ENCODE results near the gene PDZD8. TPM values are rescaled to one million over a fixed set of nuclear protein-coding genes. Genes with fewer than 3 reads are reported as not detected.

Gene PDZD8
- total RNA-seq, 1 donor from 2014 or later: 20.1 TPM

DNA sequence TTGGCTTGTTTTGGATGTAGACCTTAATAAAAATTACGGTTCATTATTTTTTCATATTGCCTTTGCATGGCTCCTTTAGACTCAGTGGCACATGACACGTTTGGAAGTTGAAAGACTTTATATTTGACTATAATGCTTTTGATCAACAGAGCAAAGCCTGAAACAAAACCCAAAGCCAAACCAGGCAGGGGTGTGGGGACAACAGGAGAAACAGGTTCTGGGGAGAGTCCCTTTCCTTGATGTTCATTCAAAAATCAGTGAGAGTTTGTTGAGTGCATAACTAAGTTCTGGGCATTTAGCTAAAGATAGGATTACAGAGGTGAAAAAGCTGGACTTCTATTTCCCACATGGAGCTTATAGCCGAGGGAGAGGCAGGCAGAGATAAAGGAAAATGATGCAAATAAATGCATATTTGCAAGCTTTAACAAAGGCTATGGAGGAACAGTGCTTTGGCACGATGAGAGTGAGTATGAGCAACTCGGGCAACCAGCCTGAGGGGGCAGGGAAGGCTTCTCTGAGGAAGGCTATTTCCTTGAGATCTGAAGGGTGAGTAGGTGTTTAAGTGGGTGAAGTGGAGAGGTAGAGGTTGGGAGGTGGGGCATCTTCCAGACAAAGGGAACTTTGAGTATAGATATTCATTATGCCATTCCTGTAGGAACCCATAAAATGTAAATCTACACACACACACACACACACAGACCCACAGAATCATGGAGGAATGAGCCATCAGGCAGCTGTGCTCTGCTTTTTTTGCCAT, 34.5 kb upstream of the PDZD8 start:
- Histone ChIP-seq H4K20me1 (ENCODE audit: low read depth) (no peaks in the 10 kb centered on the region), H3K4me3 (no peak overlapping the region), H3F3A (ENCODE audit: low read depth) (no peaks in the 10 kb centered on the region), H3K4me1 (no peaks in the 10 kb centered on the region), H3K9me3 (ENCODE audit: low read depth) (no peaks in the 10 kb centered on the region), H3K27ac (no peak overlapping the region), H3K9ac (no peak overlapping the region), H3K36me3 (no peaks in the 10 kb centered on the region), H3K27me3 (no peaks in the 10 kb centered on the region), H3K79me2 (ENCODE audit: low read depth) (no peaks in the 10 kb centered on the region), H2AFZ (replicated peaks) (no peak overlapping the region), H3K4me2 (no peak overlapping the region)
- Mint-ChIP-seq H3K4me3 (no peak overlapping the region), H3K27me3 (ENCODE audit: insufficient read depth, low read depth) (peaks cover 3% of the 10 kb centered on the region), H3K27ac (no peak overlapping the region), H3K36me3 (no peaks in the 10 kb centered on the region), H3K4me1 (peaks cover 6% of the 10 kb centered on the region), H3K9me3 (no peaks in the 10 kb centered on the region)
- no peak for DNase-seq (ENCODE audit: low spot score)
- TF ChIP-seq EZH2phosphoT487 (IDR thresholded peaks at IDR 0.05) (no peak), EZH2 (IDR thresholded peaks at IDR 0.05) (no peak)
- TF ChIP-seq, protein P1, sequence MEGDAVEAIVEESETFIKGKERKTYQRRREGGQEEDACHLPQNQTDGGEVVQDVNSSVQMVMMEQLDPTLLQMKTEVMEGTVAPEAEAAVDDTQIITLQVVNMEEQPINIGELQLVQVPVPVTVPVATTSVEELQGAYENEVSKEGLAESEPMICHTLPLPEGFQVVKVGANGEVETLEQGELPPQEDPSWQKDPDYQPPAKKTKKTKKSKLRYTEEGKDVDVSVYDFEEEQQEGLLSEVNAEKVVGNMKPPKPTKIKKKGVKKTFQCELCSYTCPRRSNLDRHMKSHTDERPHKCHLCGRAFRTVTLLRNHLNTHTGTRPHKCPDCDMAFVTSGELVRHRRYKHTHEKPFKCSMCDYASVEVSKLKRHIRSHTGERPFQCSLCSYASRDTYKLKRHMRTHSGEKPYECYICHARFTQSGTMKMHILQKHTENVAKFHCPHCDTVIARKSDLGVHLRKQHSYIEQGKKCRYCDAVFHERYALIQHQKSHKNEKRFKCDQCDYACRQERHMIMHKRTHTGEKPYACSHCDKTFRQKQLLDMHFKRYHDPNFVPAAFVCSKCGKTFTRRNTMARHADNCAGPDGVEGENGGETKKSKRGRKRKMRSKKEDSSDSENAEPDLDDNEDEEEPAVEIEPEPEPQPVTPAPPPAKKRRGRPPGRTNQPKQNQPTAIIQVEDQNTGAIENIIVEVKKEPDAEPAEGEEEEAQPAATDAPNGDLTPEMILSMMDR (IDR thresholded peaks at IDR 0.05): no peak

DNA sequence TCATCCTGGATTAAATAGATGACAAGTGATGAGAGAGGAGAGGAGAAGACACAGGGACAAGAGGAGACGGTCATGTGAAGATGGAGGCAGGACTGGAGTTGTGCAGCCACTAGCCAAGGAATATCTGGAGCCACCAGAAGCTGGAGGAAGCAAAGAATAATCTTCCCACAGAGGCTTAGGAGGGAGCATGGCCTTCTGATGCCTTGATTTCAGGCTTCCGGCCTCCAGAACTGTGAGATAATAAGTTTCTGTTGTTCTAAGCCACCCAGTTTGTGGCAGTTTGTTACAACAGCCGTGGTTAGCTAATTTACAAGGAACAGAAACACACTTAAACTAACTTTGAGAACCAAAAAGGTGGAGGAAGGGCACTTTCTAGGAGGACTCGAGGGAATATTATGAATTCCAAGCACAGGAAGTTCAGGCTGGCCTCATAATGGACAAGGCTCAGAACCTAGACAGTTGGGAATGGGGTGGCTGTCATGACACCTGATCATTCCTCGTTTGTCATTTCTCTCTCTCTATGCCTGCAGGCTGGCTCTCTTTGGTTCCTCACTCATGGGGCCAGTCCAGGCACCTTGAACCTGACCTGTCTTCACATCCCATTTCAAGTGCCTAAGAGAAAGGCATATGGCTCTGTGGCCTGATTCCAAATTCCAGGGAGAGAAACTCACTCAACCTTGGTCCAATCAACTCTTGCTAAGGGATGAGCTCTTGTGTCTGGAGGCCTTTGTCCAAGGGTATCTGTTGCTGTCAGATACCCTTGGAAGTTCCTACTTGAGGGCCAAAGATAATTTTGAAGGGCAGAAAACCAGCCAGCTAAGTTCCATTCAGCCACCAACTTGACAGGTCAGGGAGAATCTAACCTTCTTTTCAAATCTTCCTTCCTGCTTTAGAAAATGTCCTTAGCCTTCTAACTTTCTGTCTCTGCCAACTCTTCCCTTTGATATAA, 33.5 kb upstream of the PDZD8 start:
- Mint-ChIP-seq H3K4me3 (no peak overlapping the region), H3K27me3 (ENCODE audit: insufficient read depth, low read depth) (peaks cover 3% of the 10 kb centered on the region), H3K9me3 (no peaks in the 10 kb centered on the region), H3K36me3 (no peaks in the 10 kb centered on the region), H3K27ac (no peak overlapping the region), H3K4me1 (no peaks in the 10 kb centered on the region)
- TF ChIP-seq, protein P1 (IDR thresholded peaks at IDR 0.05): no peak
- Histone ChIP-seq H3K36me3 (no peaks in the 10 kb centered on the region), H4K20me1 (ENCODE audit: low read depth) (no peaks in the 10 kb centered on the region), H3K9ac (no peak overlapping the region), H3K4me2 (no peak overlapping the region), H3K4me1 (no peaks in the 10 kb centered on the region), H3K27ac (no peak overlapping the region), H3K9me3 (ENCODE audit: low read depth) (no peaks in the 10 kb centered on the region), H3F3A (ENCODE audit: low read depth) (no peaks in the 10 kb centered on the region), H3K4me3 (no peak overlapping the region), H2AFZ (replicated peaks) (no peak overlapping the region), H3K27me3 (no peaks in the 10 kb centered on the region), H3K79me2 (ENCODE audit: low read depth) (no peaks in the 10 kb centered on the region)
- no peak for DNase-seq (ENCODE audit: low spot score)

DNA sequence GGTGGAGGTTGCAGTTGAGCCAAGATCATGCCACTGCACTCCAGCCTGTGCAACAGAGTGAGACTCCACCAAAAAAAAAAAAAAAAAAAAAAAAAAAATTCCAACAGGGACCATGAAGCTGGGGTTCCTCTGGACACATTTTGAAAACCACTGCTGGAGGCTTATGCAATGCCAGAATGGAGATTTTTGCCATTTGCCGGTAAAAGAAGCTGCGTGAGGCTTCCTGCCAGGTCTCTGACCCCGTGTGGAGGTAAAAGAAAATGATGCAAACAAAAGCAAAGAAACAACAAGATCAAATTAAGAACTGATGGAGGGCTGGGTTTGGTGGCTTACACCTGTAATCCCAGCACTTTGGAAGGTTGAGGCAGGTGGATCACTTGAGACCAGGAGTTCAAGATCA, 30.5 kb upstream of the PDZD8 start:
- no peak overlapping the region for H3K9ac ChIP-seq
- H3K4me1 ChIP-seq: no peaks in the 10 kb centered on the region
- no peaks in the 10 kb centered on the region for H3K9me3 Mint-ChIP-seq
- no peaks in the 10 kb centered on the region for H3K9me3 ChIP-seq (ENCODE audit: low read depth)
- no peaks in the 10 kb centered on the region for H3F3A ChIP-seq (ENCODE audit: low read depth)
- H3K4me1 Mint-ChIP-seq: no peaks in the 10 kb centered on the region
- TF ChIP-seq, protein P1 (IDR thresholded peaks at IDR 0.05): no peak
- TF ChIP-seq EZH2 (IDR thresholded peaks at IDR 0.05) (no peak), EZH2phosphoT487 (IDR thresholded peaks at IDR 0.05) (no peak)
- no peak overlapping the region for H3K4me3 Mint-ChIP-seq
- no peaks in the 10 kb centered on the region for H3K36me3 Mint-ChIP-seq
- no peak overlapping the region for H3K27ac ChIP-seq
- no peak overlapping the region for H3K4me3 ChIP-seq
- no peaks in the 10 kb centered on the region for H3K27me3 ChIP-seq
- no peak overlapping the region for H3K27ac Mint-ChIP-seq
- no peaks in the 10 kb centered on the region for H3K79me2 ChIP-seq (ENCODE audit: low read depth)
- peaks cover 3% of the 10 kb centered on the region for H3K27me3 Mint-ChIP-seq (ENCODE audit: insufficient read depth, low read depth)
- no peak overlapping the region for H3K4me2 ChIP-seq
- no peak for DNase-seq (ENCODE audit: low spot score)
- no peaks in the 10 kb centered on the region for H3K36me3 ChIP-seq
- no peaks in the 10 kb centered on the region for H4K20me1 ChIP-seq (ENCODE audit: low read depth)
- no peak overlapping the region for H2AFZ ChIP-seq (replicated peaks)
